Karpas-422 (cell line): ENCODE results near the gene KIF25. TPM values are rescaled to one million over a fixed set of nuclear protein-coding genes. Genes with fewer than 3 reads are reported as not detected.
"Not testable (repeated sequence)": the region's sequence is repeated elsewhere in the genome, so short reads cannot be mapped to it uniquely, and the experiment has no call there.

Experiments used
- DNase-seq: peaks from one replicate; pipeline ENCODE4 v3.0.0-alpha.2; 2015
- H2AFZ ChIP-seq: fragments of 200-600 bp; sonication (generic); 2 replicates; pipeline ENCODE4 v1.6.1; 2014; ENCODE audit warnings: antibody characterized with exemption, low read length, mixed read lengths
- H3K27ac ChIP-seq: fragments of 200-600 bp; sonication (generic); 2 replicates; pipeline ENCODE4 v1.5.1; 2014; ENCODE audit warnings: mild to moderate bottlenecking, low read length, moderate library complexity
- H3K27me3 ChIP-seq: fragments of 200-600 bp; sonication (generic); 2 replicates; pipeline ENCODE4 v1.6.1; 2014; ENCODE audit warnings: low read length, mixed read lengths
- H3K36me3 ChIP-seq: fragments of 200-600 bp; sonication (generic); 2 replicates; pipeline ENCODE4 v1.6.1; 2014; ENCODE audit warnings: low read length, mixed read lengths; ENCODE audit not compliant: insufficient read depth
- H3K4me1 ChIP-seq: fragments of 200-600 bp; sonication (generic); 2 replicates; pipeline ENCODE4 v1.6.1; 2014; ENCODE audit warnings: mild to moderate bottlenecking, low read length, mixed read lengths
- H3K4me2 ChIP-seq: fragments of 200-600 bp; sonication (generic); 2 replicates; pipeline ENCODE4 v1.6.1; 2014; ENCODE audit warnings: low read length, low read depth, mild to moderate bottlenecking; ENCODE audit not compliant: poor library complexity, severe bottlenecking
- H3K4me3 ChIP-seq: fragments of 200-600 bp; sonication (generic); 2 replicates; pipeline ENCODE4 v1.5.1; 2014; ENCODE audit warnings: mild to moderate bottlenecking, antibody characterized with exemption, low read length, mixed read lengths
- H3K79me2 ChIP-seq: fragments of 200-600 bp; sonication (generic); 2 replicates; pipeline ENCODE4 v1.6.1; 2014; ENCODE audit warnings: mild to moderate bottlenecking, low read length, mixed read lengths
- H3K9ac ChIP-seq: fragments of 200-600 bp; sonication (generic); 2 replicates; pipeline ENCODE4 v1.6.0; 2014; ENCODE audit warnings: low read length
- H3K9me2 ChIP-seq: fragments of 200-600 bp; sonication (generic), shearing (Covaris generic); replicated peaks from 2 replicates; pipeline ENCODE4 v1.6.0; 2014; ENCODE audit warnings: mild to moderate bottlenecking, low read length, moderate library complexity; ENCODE audit not compliant: insufficient read depth
- H3K9me3 ChIP-seq: fragments of 300-700, 200-600 bp; sonication (generic); 2 replicates; pipeline ENCODE4 v1.6.1; 2014; ENCODE audit warnings: low read length, mixed read lengths
- H4K20me1 ChIP-seq: fragments of 200-600 bp; sonication (generic); 2 replicates; pipeline ENCODE4 v1.6.1; 2014; ENCODE audit warnings: mild to moderate bottlenecking, antibody characterized with exemption, low read length, low read depth; ENCODE audit not compliant: insufficient read depth
- total RNA-seq: library from RNA; depleted of rRNA; stranded (reverse); fragments of >200 nt; shearing (Covaris generic); gene quantifications from 2 replicates; pipeline ENCODE4 v1.2.3, GENCODE V29; 2014; ENCODE audit warnings: low replicate concordance

Gene KIF25
- total RNA-seq, 1 experiment from 2014 or later, result not detected

GRCh38 chr6:167968091-167968490 is 29.4 kb upstream of the KIF25 start:
- H3K36me3 ChIP-seq, result no peaks in the 10 kb centered on the region
- H4K20me1 ChIP-seq, result no peaks in the 10 kb centered on the region
- H3K4me3 ChIP-seq, result no peak overlapping the region
- no peak overlapping the region for H3K4me2 ChIP-seq
- H3K27ac ChIP-seq, result no peak overlapping the region
- H3K79me2 ChIP-seq, result no peaks in the 10 kb centered on the region
- no peaks in the 10 kb centered on the region for H3K9me2 ChIP-seq
- no peak overlapping the region for H2AFZ ChIP-seq
- no peaks in the 10 kb centered on the region for H3K27me3 ChIP-seq
- DNase-seq, result peak; percentile 71
- H3K9ac ChIP-seq, result no peak overlapping the region
- H3K4me1 ChIP-seq, result no peaks in the 10 kb centered on the region
- H3K9me3 ChIP-seq, result no peaks in the 10 kb centered on the region

- DNase-seq, result no peak
- H3K27me3 ChIP-seq, result no peaks in the 10 kb centered on the region
- no peaks in the 10 kb centered on the region for H3K9me2 ChIP-seq
- H3K4me3 ChIP-seq, result no peak overlapping the region
- no peaks in the 10 kb centered on the region for H3K36me3 ChIP-seq
- H3K4me2 ChIP-seq, result no peak overlapping the region
- no peaks in the 10 kb centered on the region for H3K9me3 ChIP-seq
- no peaks in the 10 kb centered on the region for H3K79me2 ChIP-seq
- no peak overlapping the region for H3K27ac ChIP-seq
- no peaks in the 10 kb centered on the region for H4K20me1 ChIP-seq
- no peak overlapping the region for H3K9ac ChIP-seq
- no peaks in the 10 kb centered on the region for H3K4me1 ChIP-seq
- H2AFZ ChIP-seq, result no peak overlapping the region
These were observed 27.2 kb upstream of the KIF25 start for GRCh38 chr6:167970230-167970629.

- Histone ChIP-seq H3K9me3 (no peaks in the 10 kb centered on the region), H3K4me2 (no peak overlapping the region), H2AFZ (no peak overlapping the region), H4K20me1 (no peaks in the 10 kb centered on the region), H3K79me2 (no peaks in the 10 kb centered on the region), H3K36me3 (no peaks in the 10 kb centered on the region), H3K27ac (no peak overlapping the region), H3K4me3 (no peak overlapping the region), H3K9me2 (no peaks in the 10 kb centered on the region), H3K9ac (no peak overlapping the region), H3K27me3 (no peaks in the 10 kb centered on the region), H3K4me1 (no peaks in the 10 kb centered on the region)
- no peak for DNase-seq
These were observed 25.3 kb upstream of the KIF25 start for GRCh38 chr6:167972193-167972592.

- Histone ChIP-seq H3K9me3 (no peaks in the 10 kb centered on the region), H3K9me2 (no peaks in the 10 kb centered on the region), H3K27ac (no peak overlapping the region), H3K27me3 (no peaks in the 10 kb centered on the region), H2AFZ (no peak overlapping the region), H3K4me3 (no peak overlapping the region), H3K9ac (no peak overlapping the region), H3K4me1 (no peaks in the 10 kb centered on the region), H3K36me3 (no peaks in the 10 kb centered on the region), H3K79me2 (no peaks in the 10 kb centered on the region), H4K20me1 (no peaks in the 10 kb centered on the region), H3K4me2 (no peak overlapping the region)
- no peak for DNase-seq
These were observed 24.2 kb upstream of the KIF25 start for GRCh38 chr6:167973148-167973885.

GRCh38 chr6:167974640-167975344 is 22.7 kb upstream of the KIF25 start:
- no peaks in the 10 kb centered on the region for H3K36me3 ChIP-seq
- H3K9ac ChIP-seq, result no peak overlapping the region
- H3K27me3 ChIP-seq, result no peaks in the 10 kb centered on the region
- no peaks in the 10 kb centered on the region for H3K4me1 ChIP-seq
- no peaks in the 10 kb centered on the region for H3K9me2 ChIP-seq
- H4K20me1 ChIP-seq, result no peaks in the 10 kb centered on the region
- no peaks in the 10 kb centered on the region for H3K79me2 ChIP-seq
- no peaks in the 10 kb centered on the region for H3K9me3 ChIP-seq
- H2AFZ ChIP-seq, result no peak overlapping the region
- H3K27ac ChIP-seq, result no peak overlapping the region
- no peak overlapping the region for H3K4me2 ChIP-seq
- H3K4me3 ChIP-seq, result no peak overlapping the region
- DNase-seq, result no peak

- Histone ChIP-seq H2AFZ (no peak overlapping the region), H3K4me2 (no peak overlapping the region), H3K9ac (no peak overlapping the region), H3K27ac (no peak overlapping the region), H3K27me3 (no peaks in the 10 kb centered on the region), H3K36me3 (no peaks in the 10 kb centered on the region), H3K4me1 (no peaks in the 10 kb centered on the region), H3K79me2 (no peaks in the 10 kb centered on the region), H3K9me3 (no peaks in the 10 kb centered on the region), H3K4me3 (no peak overlapping the region), H3K9me2 (no peaks in the 10 kb centered on the region), H4K20me1 (no peaks in the 10 kb centered on the region)
- DNase-seq, result no peak
These were observed 22.0 kb upstream of the KIF25 start for GRCh38 chr6:167975458-167975857.

GRCh38 chr6:167976116-167976657 is 21.3 kb upstream of the KIF25 start:
- not testable (repeated sequence) for H3K79me2 ChIP-seq, H3K27me3 ChIP-seq, H2AFZ ChIP-seq, H3K4me3 ChIP-seq, H3K4me2 ChIP-seq, H3K9me3 ChIP-seq, H3K36me3 ChIP-seq, DNase-seq, H3K9me2 ChIP-seq, H3K4me1 ChIP-seq, H3K27ac ChIP-seq, H4K20me1 ChIP-seq, H3K9ac ChIP-seq

GRCh38 chr6:167976708-167977107 is 20.8 kb upstream of the KIF25 start:
- no peaks in the 10 kb centered on the region for H3K9me2 ChIP-seq
- no peak overlapping the region for H2AFZ ChIP-seq
- no peak overlapping the region for H3K9ac ChIP-seq
- H3K9me3 ChIP-seq, result no peaks in the 10 kb centered on the region
- no peak overlapping the region for H3K27ac ChIP-seq
- no peak overlapping the region for H3K4me2 ChIP-seq
- no peak overlapping the region for H3K4me3 ChIP-seq
- H3K79me2 ChIP-seq, result no peaks in the 10 kb centered on the region
- DNase-seq, result no peak
- H3K4me1 ChIP-seq, result no peaks in the 10 kb centered on the region
- H3K36me3 ChIP-seq, result no peaks in the 10 kb centered on the region
- no peaks in the 10 kb centered on the region for H4K20me1 ChIP-seq
- no peaks in the 10 kb centered on the region for H3K27me3 ChIP-seq
